ENCODE results near the gene AKT3. TPM values are rescaled to one million over a fixed set of nuclear protein-coding genes. Genes with fewer than 3 reads are reported as not detected.

The AKT3 gene
- total and polyA plus RNA-seq, 2 experiments from 2014 or later, result 4.5 to 18.5 TPM

GRCh38 chr1:243514927-243515326, 335.1 kb downstream of the AKT3 start (continued):
- TF ChIP-seq CTCF (conservative IDR thresholded peaks at IDR 0.05; ENCODE audit: low read depth in 2 of 2) (no peak), EZH2 (IDR thresholded peaks at IDR 0.05; ENCODE audit: low read depth, unreplicated experiment) (no peak), JUNB (IDR thresholded peaks at IDR 0.05; ENCODE audit: unreplicated experiment) (no peak), EZH2phosphoT487 (IDR thresholded peaks at IDR 0.05; ENCODE audit: unreplicated experiment) (no peak), POLR2AphosphoS5 (IDR thresholded peaks at IDR 0.05; ENCODE audit: low read depth) (no peak), CREB1 (CRISPR knock-in tag; IDR thresholded peaks at IDR 0.05; ENCODE audit: low read depth) (no peak), ZNF331 (CRISPR knock-in tag; IDR thresholded peaks at IDR 0.05; ENCODE audit: low read depth) (no peak)

GRCh38 chr1:243513726-243514491, 336.1 kb downstream of the AKT3 start:
- Mint-ChIP-seq H3K27me3 (ENCODE audit: insufficient read depth, low read depth, poor library complexity) (peaks cover 3% of the 10 kb centered on the region), H3K27ac (no peak overlapping the region), H3K4me3 (no peak overlapping the region), H3K36me3 (ENCODE audit: low read depth) (peaks cover 23% of the 10 kb centered on the region), H3K9me3 (peaks cover 10% of the 10 kb centered on the region), H3K4me1 (peaks cover 16% of the 10 kb centered on the region)
- Histone ChIP-seq H3K27ac (ENCODE audit: low read depth) (no peak overlapping the region), H3F3A (replicated peaks; ENCODE audit: low read depth) (no peaks in the 10 kb centered on the region), H3K36me3 (ENCODE audit: insufficient read depth) (no peaks in the 10 kb centered on the region), H3K4me2 (no peak overlapping the region), H3K27me3 (ENCODE audit: insufficient read depth) (no peaks in the 10 kb centered on the region), H3K4me1 (ENCODE audit: insufficient read depth) (peaks cover 4% of the 10 kb centered on the region; the same call in 1 of the 2 replicates), H3K9me2 (ENCODE audit: insufficient read depth) (no peaks in the 10 kb centered on the region), H3K4me3 (no peak overlapping the region), H2AFZ (no peak overlapping the region), H4K20me1 (replicated peaks; ENCODE audit: insufficient read depth) (no peaks in the 10 kb centered on the region), H3K79me2 (replicated peaks; ENCODE audit: insufficient read depth) (no peaks in the 10 kb centered on the region)
- no peak for DNase-seq (ENCODE audit: low spot score)
- ATAC-seq, result no peak
- TF ChIP-seq STAT1 (IDR thresholded peaks at IDR 0.05; ENCODE audit: unreplicated experiment) (no peak), CREB1 (CRISPR knock-in tag; IDR thresholded peaks at IDR 0.05; ENCODE audit: low read depth) (no peak), ZNF462 (CRISPR knock-in tag; IDR thresholded peaks at IDR 0.05) (no peak), EZH2phosphoT487 (IDR thresholded peaks at IDR 0.05; ENCODE audit: unreplicated experiment) (no peak), EZH2 (IDR thresholded peaks at IDR 0.05; ENCODE audit: low read depth, unreplicated experiment) (no peak), REST (IDR thresholded peaks at IDR 0.05; ENCODE audit: unreplicated experiment) (no peak), ETS1 (IDR thresholded peaks at IDR 0.05) (no peak), JUNB (IDR thresholded peaks at IDR 0.05; ENCODE audit: unreplicated experiment) (no peak)

Data from GM23338 (cell line).